ENCODE results near the gene DFFB. TPM values are rescaled to one million over a fixed set of nuclear protein-coding genes. Genes with fewer than 3 reads are reported as not detected.

The DFFB gene
- total and polyA plus RNA-seq, 9 of the 15 experiments (the other 6 are each of a cell fraction or from before 2014, with no cell fraction given), result 2.3 to 15.8 (median 11.5) TPM

- no peak for FAIRE-seq
- peaks cover 54% of the 10 kb centered on the region; the same call in 2 of the 3 replicates for H3K36me3 ChIP-seq (ENCODE audit: control insufficient read depth, insufficient read depth, low read length)
- H2AFZ ChIP-seq (ENCODE audit: low read depth, low read length), result no peak overlapping the region
- H3K9ac ChIP-seq (ENCODE audit: insufficient read depth in 1 of 2, low read depth in 2 of 2, low read length in 2 of 2), result no peak overlapping the region
- peaks cover 17 to 32% of the 10 kb centered on the region in 2 experiments; a peak in 4 of 5 replicates for H3K4me1 ChIP-seq (replicated peaks in 1 of 2; ENCODE audit: control insufficient read depth in 2 of 2, insufficient read depth in 2 of 2, low read length in 2 of 2)
- no peaks in the 10 kb centered on the region for H3K27me3 ChIP-seq (ENCODE audit: control insufficient read depth in 2 of 2, insufficient read depth in 2 of 2, low read length in 2 of 2)
- ChIA-PET CTCF (ENCODE audit: low intra/inter-chr PET ratio) (no interaction called here), POLR2A (interaction anchor here (0.6 to 1.6 kb wide), 2 partner anchors 14 to 677 kb away, joined by 3 to 4 read pairs; no protein-coding TSS in a partner anchor)
- TF ChIP-seq NFRKB (IDR thresholded peaks at IDR 0.05; ENCODE audit: low read depth), result no peak
- no peak for TF ChIP-seq SAFB (IDR thresholded peaks at IDR 0.05; ENCODE audit: borderline replicate concordance, low read depth, low read length)
- no peak for TF ChIP-seq RCOR1 (IDR thresholded peaks at IDR 0.05; ENCODE audit: borderline replicate concordance in 1 of 2, low read depth in 2 of 2, low read length in 2 of 2)
- no peak for TF ChIP-seq SREBF2 (CRISPR knock-in tag; IDR thresholded peaks at IDR 0.05)
- no peak for TF ChIP-seq PBX2 (CRISPR knock-in tag; IDR thresholded peaks at IDR 0.05; ENCODE audit: low read depth)
- TF ChIP-seq PBX2 (tag; conservative IDR thresholded peaks at IDR 0.05; ENCODE audit: low read depth), result no peak
- TF ChIP-seq RUNX1 (IDR thresholded peaks at IDR 0.05; ENCODE audit: low read depth), result no peak
- no peak for TF ChIP-seq ILF3 (IDR thresholded peaks at IDR 0.05; ENCODE audit: borderline replicate concordance)
- TF ChIP-seq SMARCB1 (IDR thresholded peaks at IDR 0.05; ENCODE audit: insufficient read length, low read depth), result no peak
- TF ChIP-seq KAT7 (CRISPR knock-in tag; IDR thresholded peaks at IDR 0.05; ENCODE audit: borderline replicate concordance), result no peak
- TF ChIP-seq ZBTB17 (CRISPR knock-in tag; IDR thresholded peaks at IDR 0.05), result no peak
- no peak for DNase-seq (ENCODE audit: extremely low read depth in 1 of 4, low spot score in 3 of 4)
- H4K20me1 ChIP-seq (replicated peaks; ENCODE audit: control insufficient read depth, insufficient read depth, low read length), result no peaks in the 10 kb centered on the region
- no peaks in the 10 kb centered on the region for H3K9me1 ChIP-seq (ENCODE audit: control insufficient read depth, insufficient read depth, low read length)
- H3K79me2 ChIP-seq (ENCODE audit: control insufficient read depth, insufficient read depth, low read length), result no peaks in the 10 kb centered on the region
- 87% methylated on average over 7 of the region's 8 CpGs for WGBS (ENCODE audit: insufficient coverage, low coverage, missing lambda C conversion rate)
- no peak overlapping the region for H3K27ac ChIP-seq (ENCODE audit: extremely low read depth, low read depth, low read length)
- no peak overlapping the region for H3K4me3 ChIP-seq
- in situ Hi-C loops (cut with MboI), result no loop called here
- ATAC-seq, result no peak
- H3K9me3 ChIP-seq (replicated peaks; ENCODE audit: control insufficient read depth, insufficient read depth, low read depth, low read length), result peaks cover 2% of the 10 kb centered on the region; the same call in 1 of the 2 replicates
- no peak overlapping the region for H3K4me2 ChIP-seq (ENCODE audit: insufficient read depth, low read length)
- no TSS peak for BruUV-seq (replicated peaks)
- intact Hi-C loops (cut with micrococcal nuclease), result no loop called here
Observed at GRCh38 chr1:3872546-3872945, 15.3 kb downstream of the DFFB start.

Data from K562 (cell line).